ENCODE data around the gene POU4F2.
"Not testable (repeated sequence)": the region's sequence is repeated elsewhere in the genome, so short reads cannot be mapped to it uniquely, and the experiment has no call there.

The POU4F2 gene

DNA sequence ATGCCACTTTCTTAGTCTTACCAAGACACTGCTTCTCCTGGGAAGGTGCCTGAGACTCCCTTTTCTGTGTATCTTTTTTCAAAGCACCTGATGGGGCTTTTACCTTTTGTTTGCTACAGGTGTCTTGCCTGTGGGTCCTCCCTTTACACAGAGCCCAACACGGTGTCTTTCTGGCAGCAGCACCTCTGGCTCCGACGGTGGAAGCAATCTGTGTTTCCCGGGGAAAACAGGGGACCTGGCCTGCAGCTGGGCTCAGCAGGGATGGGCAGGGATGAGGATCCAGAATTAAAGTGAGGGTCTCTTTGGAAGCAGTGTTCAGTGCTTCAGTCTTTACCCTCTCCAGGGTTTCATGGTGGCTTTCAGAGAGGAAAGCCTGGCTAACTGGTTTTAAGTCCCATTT lies 11.3 kb downstream of the POU4F2 start:
- no peak overlapping the region for H3K4me3 ChIP-seq (ENCODE audit: low read length)
- TF ChIP-seq, protein P1, sequence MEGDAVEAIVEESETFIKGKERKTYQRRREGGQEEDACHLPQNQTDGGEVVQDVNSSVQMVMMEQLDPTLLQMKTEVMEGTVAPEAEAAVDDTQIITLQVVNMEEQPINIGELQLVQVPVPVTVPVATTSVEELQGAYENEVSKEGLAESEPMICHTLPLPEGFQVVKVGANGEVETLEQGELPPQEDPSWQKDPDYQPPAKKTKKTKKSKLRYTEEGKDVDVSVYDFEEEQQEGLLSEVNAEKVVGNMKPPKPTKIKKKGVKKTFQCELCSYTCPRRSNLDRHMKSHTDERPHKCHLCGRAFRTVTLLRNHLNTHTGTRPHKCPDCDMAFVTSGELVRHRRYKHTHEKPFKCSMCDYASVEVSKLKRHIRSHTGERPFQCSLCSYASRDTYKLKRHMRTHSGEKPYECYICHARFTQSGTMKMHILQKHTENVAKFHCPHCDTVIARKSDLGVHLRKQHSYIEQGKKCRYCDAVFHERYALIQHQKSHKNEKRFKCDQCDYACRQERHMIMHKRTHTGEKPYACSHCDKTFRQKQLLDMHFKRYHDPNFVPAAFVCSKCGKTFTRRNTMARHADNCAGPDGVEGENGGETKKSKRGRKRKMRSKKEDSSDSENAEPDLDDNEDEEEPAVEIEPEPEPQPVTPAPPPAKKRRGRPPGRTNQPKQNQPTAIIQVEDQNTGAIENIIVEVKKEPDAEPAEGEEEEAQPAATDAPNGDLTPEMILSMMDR (conservative IDR thresholded peaks at IDR 0.05; ENCODE audit: low read depth, low read length): no peak
- DNase-seq (ENCODE audit: low read depth): no peak

DNA sequence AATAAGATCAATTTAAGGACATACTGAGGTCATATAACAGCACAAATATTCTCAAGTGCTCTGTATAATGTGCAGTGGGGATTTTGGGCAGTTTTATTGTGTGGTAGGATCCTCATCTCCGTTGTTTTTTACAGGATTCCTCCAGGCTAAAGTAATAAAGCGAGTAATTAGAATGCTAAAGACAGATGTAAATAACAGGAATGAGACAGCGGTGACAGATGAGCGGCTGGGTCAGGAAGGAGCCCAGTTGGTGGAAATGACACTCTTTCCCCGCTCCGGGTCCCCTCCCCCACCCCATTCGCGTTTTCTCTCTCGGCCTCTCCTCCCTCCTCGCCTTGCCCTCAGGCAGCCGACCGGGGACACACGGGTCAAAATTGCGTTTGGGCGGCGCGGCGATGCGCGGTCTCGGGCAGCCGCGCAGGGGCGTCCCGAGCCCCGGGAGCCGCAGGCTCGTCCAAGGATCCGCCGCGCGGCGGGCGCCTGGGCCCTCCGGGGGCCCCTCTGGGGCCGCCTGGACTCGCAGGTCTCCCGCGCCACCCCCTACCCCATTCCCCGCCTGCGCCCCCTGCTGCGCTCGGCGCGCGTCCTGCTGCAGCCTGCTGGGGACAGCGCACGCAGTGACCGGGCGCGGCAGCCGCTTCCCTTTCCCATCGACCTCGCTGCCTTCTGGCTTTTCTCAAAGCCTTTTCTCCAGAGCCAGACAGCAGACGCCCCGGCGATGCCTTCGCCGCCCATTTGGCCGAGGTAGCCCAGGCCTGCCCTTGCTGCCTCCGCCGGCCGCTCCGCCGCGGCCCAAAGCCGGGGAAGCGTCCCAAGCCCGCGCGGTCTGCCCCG lies 16.2 kb downstream of the POU4F2 start:
- TF ChIP-seq, protein P1 (conservative IDR thresholded peaks at IDR 0.05; ENCODE audit: low read depth, low read length): no peak
- no peak for DNase-seq (ENCODE audit: low read depth)
- H3K4me3 ChIP-seq (ENCODE audit: low read length): peak overlapping the region; percentile 34

DNA sequence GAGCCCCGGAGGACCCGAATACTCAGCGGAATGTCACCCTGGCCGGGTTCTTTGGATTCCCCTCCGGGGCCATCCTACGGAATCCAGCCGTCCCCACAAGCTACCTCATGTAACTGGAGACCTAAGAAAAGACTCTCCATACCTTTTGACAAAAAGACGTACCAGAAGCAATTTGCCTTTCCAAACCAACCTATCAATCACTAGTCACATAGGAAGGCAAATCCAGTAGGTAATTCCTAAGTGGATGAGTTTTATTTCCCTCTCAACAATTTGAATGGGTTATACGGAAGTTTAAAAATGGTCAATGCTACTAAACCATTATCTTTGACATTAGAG lies 16.8 kb downstream of the POU4F2 start:
- no peak for DNase-seq (ENCODE audit: low read depth)
- peak overlapping the region; percentile 22 for H3K4me3 ChIP-seq (ENCODE audit: low read length)
- TF ChIP-seq, protein P1 (conservative IDR thresholded peaks at IDR 0.05; ENCODE audit: low read depth, low read length): no peak

DNA sequence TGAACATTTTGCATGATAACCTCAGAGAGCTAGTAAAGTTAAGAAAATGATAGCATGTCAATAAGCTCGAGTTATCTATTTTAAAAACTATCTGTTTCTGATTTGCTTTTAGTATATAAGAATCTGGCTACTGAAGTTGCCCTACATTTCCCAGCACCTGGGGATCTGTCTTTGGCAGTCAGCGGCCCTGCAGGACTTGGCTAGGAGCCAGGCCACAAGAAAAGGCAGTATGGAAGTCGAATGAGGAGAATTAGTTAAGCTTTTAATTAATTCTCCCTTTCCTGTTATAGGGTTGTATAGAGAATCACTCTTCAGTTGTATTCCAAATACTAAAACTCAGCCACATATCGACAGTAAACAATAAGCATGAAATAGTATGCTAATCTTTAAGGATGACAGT lies 22.7 kb downstream of the POU4F2 start:
- TF ChIP-seq, protein P1 (conservative IDR thresholded peaks at IDR 0.05; ENCODE audit: low read depth, low read length): no peak
- no peak overlapping the region for H3K4me3 ChIP-seq (ENCODE audit: low read length)
- no peak for DNase-seq (ENCODE audit: low read depth)

DNA sequence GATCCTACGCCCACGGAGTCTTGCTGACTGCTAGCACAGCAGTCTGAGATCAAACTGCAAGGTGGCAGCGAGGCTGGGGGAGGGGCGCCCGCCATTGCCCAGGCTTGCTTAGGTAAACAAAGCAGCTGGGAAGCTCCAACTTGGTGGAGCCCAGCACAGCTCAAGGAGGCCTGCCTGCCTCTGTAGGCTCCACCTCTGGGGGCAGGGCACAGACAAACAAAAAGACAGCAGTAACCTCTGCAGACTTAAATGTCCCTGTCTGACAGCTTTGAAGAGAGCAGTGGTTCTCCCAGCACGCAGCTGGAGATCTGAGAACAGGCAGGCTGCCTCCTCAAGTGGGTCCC lies 25.2 kb downstream of the POU4F2 start:
- DNase-seq (ENCODE audit: low read depth): not testable (repeated sequence)

DNA sequence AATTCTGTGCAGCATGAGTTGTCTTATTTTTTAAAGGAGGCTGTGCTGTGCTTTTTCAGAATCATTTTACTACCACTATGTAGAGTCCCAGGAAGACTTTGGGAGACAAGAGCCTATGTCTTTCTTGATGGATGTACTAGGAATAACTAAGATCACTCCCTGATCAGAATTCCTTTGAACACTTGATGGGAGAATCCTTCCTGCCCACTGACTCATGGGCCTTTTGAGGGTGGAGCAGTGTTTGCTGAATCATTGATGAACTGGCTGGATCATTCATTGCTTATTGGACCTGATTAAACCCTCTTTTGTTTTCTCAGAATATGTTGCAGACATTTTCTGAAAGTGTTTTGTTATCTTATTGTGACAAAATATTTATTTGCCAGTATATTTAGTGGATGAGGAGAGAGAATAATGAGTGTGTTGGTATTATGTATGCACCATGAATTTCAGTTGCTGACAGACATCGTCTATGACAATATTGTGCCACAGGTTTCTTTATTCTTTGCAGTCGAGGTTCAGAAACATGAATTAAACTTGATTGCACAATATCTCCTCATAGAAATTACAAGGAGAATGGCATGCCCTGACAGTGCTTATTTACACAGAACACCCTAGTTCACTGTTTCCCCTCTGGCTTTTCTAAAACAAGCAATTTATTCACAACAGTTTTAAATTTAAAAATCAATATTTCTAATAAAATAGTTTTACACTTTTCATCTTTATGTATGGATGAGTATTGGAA lies 36.3 kb downstream of the POU4F2 start:
- TF ChIP-seq, protein P1 (conservative IDR thresholded peaks at IDR 0.05; ENCODE audit: low read depth, low read length): no peak
- no peak for DNase-seq (ENCODE audit: low read depth)
- H3K4me3 ChIP-seq (ENCODE audit: low read length): no peak overlapping the region

More for the DNA sequence above, 25.2 kb downstream of the POU4F2 start:
- H3K4me3 ChIP-seq (ENCODE audit: low read length): not testable (repeated sequence)
